Panc1 (cell line): ENCODE data around the gene XIST. TPM values are rescaled to one million over a fixed set of nuclear protein-coding genes. Genes with fewer than 3 reads are reported as not detected.

Source experiments
- ATAC-seq: fragments of 200-7000 bp; cut with Tn5 transposase; 2 replicates; pipeline ENCODE4 v1.9.1; 2020; ENCODE audit warnings: mild to moderate bottlenecking, moderate library complexity
- BruUV-seq: library from RNA; stranded (reverse); fragments of 400-500 nt; replicated peaks from 2 replicates; lab custom pipeline; 2021; lab: Mats Ljungman, UMichigan
- CTCF ChIA-PET: fragments of 300-600 bp; sonication (Branson Sonifier 250); formaldehyde crosslinking; loops from one replicate; lab custom pipeline; 2022; ENCODE audit warnings: antibody characterized with exemption; lab: Charles Lee
- POLR2A ChIA-PET: fragments of 300-600 bp; sonication (Branson Sonifier 250); formaldehyde crosslinking; loops from one replicate; lab custom pipeline; 2022; ENCODE audit warnings: antibody characterized with exemption; lab: Charles Lee
- DNase-seq: peaks from one replicate; pipeline ENCODE4 v3.0.0-alpha.2; 2010; ENCODE audit warnings: low read depth, low spot score
- H3K27ac ChIP-seq: 2 replicates; pipeline ENCODE4 v1.5.1; 2011; ENCODE audit warnings: mild to moderate bottlenecking, low read length, inconsistent platforms
- H3K27me3 ChIP-seq: fragments of 200-500 bp; sonication (Bioruptor generic); 2 replicates; pipeline ENCODE4 v1.6.0; 2014; ENCODE audit warnings: low read length, inconsistent platforms; ENCODE audit not compliant: control insufficient read depth, insufficient read depth
- H3K36me3 ChIP-seq: fragments of 200-500 bp; sonication (Bioruptor generic); 2 replicates; pipeline ENCODE4 v1.5.1; 2014; ENCODE audit warnings: inconsistent platforms, mild to moderate bottlenecking, low read length, moderate library complexity; ENCODE audit not compliant: control insufficient read depth, insufficient read depth
- H3K4me1 ChIP-seq: 2 replicates; pipeline ENCODE4 v1.5.1; 2011; ENCODE audit warnings: inconsistent platforms, mild to moderate bottlenecking, low read length, moderate library complexity; ENCODE audit not compliant: control insufficient read depth, insufficient read depth
- H3K4me3 ChIP-seq, 2 experiments: 2 replicates each; pipeline ENCODE4 v1.5.1; 2011 to 2012; ENCODE audit warnings: low read depth in 2 of 2, low read length in 2 of 2, mild to moderate bottlenecking in 2 of 2, inconsistent platforms in 1 of 2, moderate library complexity in 1 of 2
- H3K9me3 ChIP-seq: fragments of 200-500 bp; sonication (Bioruptor generic); 2 replicates; pipeline ENCODE4 v1.5.1; 2014; ENCODE audit warnings: low read depth, mild to moderate bottlenecking, inconsistent platforms, low read length, moderate library complexity; ENCODE audit not compliant: control insufficient read depth, insufficient read depth
- CTCF ChIP-seq: fragments of 450-650 bp; IDR thresholded peaks from 2 replicates; pipeline ENCODE4 v1.5.1; 2017; ENCODE audit warnings: mild to moderate bottlenecking
- POLR2AphosphoS5 ChIP-seq: IDR thresholded peaks from 2 replicates; pipeline ENCODE4 v1.6.1; 2012; ENCODE audit warnings: mild to moderate bottlenecking, low read depth, low read length, moderate library complexity
- REST ChIP-seq, 2 experiments: IDR thresholded peaks; 2 replicates each; pipeline ENCODE4 v1.6.1; 2011 to 2012; ENCODE audit warnings: low read depth in 2 of 2, control low read depth in 1 of 2, low read length in 1 of 2, mild to moderate bottlenecking in 1 of 2, moderate library complexity in 1 of 2; ENCODE audit not compliant: insufficient read depth in 1 of 2
- SIN3A ChIP-seq: IDR thresholded peaks from 2 replicates; pipeline ENCODE4 v1.6.1; 2012; ENCODE audit warnings: low read depth, mild to moderate bottlenecking, low read length, moderate library complexity, borderline replicate concordance; ENCODE audit not compliant: insufficient read depth
- TCF7L2 ChIP-seq: IDR thresholded peaks from 2 replicates; pipeline ENCODE4 v1.6.1; 2011; ENCODE audit warnings: mild to moderate bottlenecking, low read depth, low read length, inconsistent platforms
- in situ Hi-C: cut with HindIII; loops from 2 replicates; pipeline ENCODE4 v1.10.0; 2016; ENCODE audit warnings: low sequenced_read_pairs, low pct_unique_long_range_greater_than_20kb
- intact Hi-C: fragments of 100-400 bp; cut with micrococcal nuclease; formaldehyde crosslinking; loops from one replicate; pipeline ENCODE4 v1.10.0; 2022; ENCODE audit not compliant: unreplicated experiment
- total RNA-seq: library from RNA; stranded (reverse); gene quantifications from one replicate; pipeline ENCODE4 v1.2.1, GENCODE V29; 2021; ENCODE audit not compliant: unreplicated experiment

XIST gene
- total RNA-seq, 1 experiment from 2014 or later, result 0.64 TPM

- no peaks in the 10 kb centered on the region; the same call in 1 of the 2 replicates for H3K4me1 ChIP-seq
- H3K36me3 ChIP-seq, result no peaks in the 10 kb centered on the region
- no peaks in the 10 kb centered on the region for H3K9me3 ChIP-seq
- ChIA-PET CTCF (no interaction called here), POLR2A (no interaction called here)
- H3K27me3 ChIP-seq, result no peaks in the 10 kb centered on the region
- no peak overlapping the region for H3K27ac ChIP-seq
- TF ChIP-seq CTCF (no peak), TCF7L2 (no peak), SIN3A (no peak), REST (IDR thresholded peaks at IDR 0.05; ENCODE audit: insufficient read depth in 1 of 2, low read depth in 2 of 2, low read length in 1 of 2) (no peak), POLR2AphosphoS5 (no peak)
- intact Hi-C loops (no loop called here), in situ Hi-C loops (no loop called here)
- no peak for DNase-seq
- no peak overlapping the region for H3K4me3 ChIP-seq
- ATAC-seq, result no peak
- no TSS peak for BruUV-seq
Measured at GRCh38 chrX:73859622-73860021, 7.1 kb upstream of the XIST start.

GRCh38 chrX:73855546-73855945 is 3.0 kb upstream of the XIST start:
- in situ Hi-C loops, result no loop called here
- Histone ChIP-seq H3K27ac (peak overlapping the region; percentile 14; the same call in 1 of the 2 replicates), H3K4me3 (no peak overlapping the region), H3K4me1 (no peaks in the 10 kb centered on the region; the same call in 1 of the 2 replicates), H3K36me3 (no peaks in the 10 kb centered on the region), H3K9me3 (no peaks in the 10 kb centered on the region), H3K27me3 (no peaks in the 10 kb centered on the region)
- no TSS peak for BruUV-seq
- peak; percentile 94 for ATAC-seq
- CTCF ChIA-PET, result interaction anchor here (0.8 kb wide), 1 partner anchor 567 kb away, joined by 3 read pairs; no protein-coding TSS in a partner anchor
- no peak for TF ChIP-seq POLR2AphosphoS5
- peak; percentile 74 for TF ChIP-seq CTCF
- TF ChIP-seq REST (IDR thresholded peaks at IDR 0.05; ENCODE audit: insufficient read depth in 1 of 2, low read depth in 2 of 2, low read length in 1 of 2), result no peak
- no peak for TF ChIP-seq SIN3A
- no peak for TF ChIP-seq TCF7L2
- intact Hi-C loops, result loop anchor here (1.0 to 2.0 kb wide), 2 partner anchors 160 to 277 kb away; no protein-coding TSS in a partner anchor
- DNase-seq, result peak; percentile 47
- POLR2A ChIA-PET, result no interaction called here
